ENCODE data around the gene TPH2.

Gene TPH2

GRCh38 chr12:72074065-72074464 lies 135.4 kb downstream of the TPH2 start:
- no peak overlapping the region for H3K9ac ChIP-seq (ENCODE audit: low read length)
- peaks cover 7% of the 10 kb centered on the region for H3K9me3 ChIP-seq (ENCODE audit: control insufficient read depth, low read length)
- DNase-seq (ENCODE audit: low read depth): no peak
- no peaks in the 10 kb centered on the region for H3K4me1 ChIP-seq (ENCODE audit: control insufficient read depth, insufficient read depth, low read length)
- H3K4me3 ChIP-seq (ENCODE audit: low read length): no peak overlapping the region
- H3K27me3 ChIP-seq (replicated peaks; ENCODE audit: control insufficient read depth, insufficient read depth, low read length): no peaks in the 10 kb centered on the region
- H3K36me3 ChIP-seq (ENCODE audit: control insufficient read depth, insufficient read depth, low read length, severe bottlenecking): no peaks in the 10 kb centered on the region

GRCh38 chr12:72074956-72075355 lies 136.3 kb downstream of the TPH2 start:
- no peaks in the 10 kb centered on the region for H3K4me1 ChIP-seq (ENCODE audit: control insufficient read depth, insufficient read depth, low read length)
- no peak overlapping the region for H3K9ac ChIP-seq (ENCODE audit: low read length)
- DNase-seq (ENCODE audit: low read depth): no peak
- H3K36me3 ChIP-seq (ENCODE audit: control insufficient read depth, insufficient read depth, low read length, severe bottlenecking): no peaks in the 10 kb centered on the region
- peaks cover 7% of the 10 kb centered on the region for H3K9me3 ChIP-seq (ENCODE audit: control insufficient read depth, low read length)
- no peaks in the 10 kb centered on the region for H3K27me3 ChIP-seq (replicated peaks; ENCODE audit: control insufficient read depth, insufficient read depth, low read length)
- no peak overlapping the region for H3K4me3 ChIP-seq (ENCODE audit: low read length)

- Histone ChIP-seq H3K27me3 (replicated peaks; ENCODE audit: control insufficient read depth, insufficient read depth, low read length) (no peaks in the 10 kb centered on the region), H3K4me1 (ENCODE audit: control insufficient read depth, insufficient read depth, low read length) (no peaks in the 10 kb centered on the region), H3K9me3 (ENCODE audit: control insufficient read depth, low read length) (peaks cover 7% of the 10 kb centered on the region), H3K9ac (ENCODE audit: low read length) (no peak overlapping the region), H3K36me3 (ENCODE audit: control insufficient read depth, insufficient read depth, low read length, severe bottlenecking) (no peaks in the 10 kb centered on the region), H3K4me3 (ENCODE audit: low read length) (no peak overlapping the region)
- no peak for DNase-seq (ENCODE audit: low read depth)
Measured at GRCh38 chr12:72075401-72075800, 136.8 kb downstream of the TPH2 start.

- DNase-seq (ENCODE audit: low read depth): no peak
- H3K9me3 ChIP-seq (ENCODE audit: control insufficient read depth, low read length): peaks cover 3% of the 10 kb centered on the region
- no peak overlapping the region for H3K4me3 ChIP-seq (ENCODE audit: low read length)
- H3K9ac ChIP-seq (ENCODE audit: low read length): no peak overlapping the region
- no peaks in the 10 kb centered on the region for H3K27me3 ChIP-seq (replicated peaks; ENCODE audit: control insufficient read depth, insufficient read depth, low read length)
- H3K36me3 ChIP-seq (ENCODE audit: control insufficient read depth, insufficient read depth, low read length, severe bottlenecking): no peaks in the 10 kb centered on the region
- H3K4me1 ChIP-seq (ENCODE audit: control insufficient read depth, insufficient read depth, low read length): no peaks in the 10 kb centered on the region
Measured at GRCh38 chr12:72075891-72076557, 137.4 kb downstream of the TPH2 start.

- Histone ChIP-seq H3K27me3 (replicated peaks; ENCODE audit: control insufficient read depth, insufficient read depth, low read length) (no peaks in the 10 kb centered on the region), H3K4me1 (ENCODE audit: control insufficient read depth, insufficient read depth, low read length) (no peaks in the 10 kb centered on the region), H3K36me3 (ENCODE audit: control insufficient read depth, insufficient read depth, low read length, severe bottlenecking) (no peaks in the 10 kb centered on the region), H3K4me3 (ENCODE audit: low read length) (no peak overlapping the region), H3K9me3 (ENCODE audit: control insufficient read depth, low read length) (no peaks in the 10 kb centered on the region), H3K9ac (ENCODE audit: low read length) (no peak overlapping the region)
- DNase-seq (ENCODE audit: low read depth): no peak
Measured at GRCh38 chr12:72076558-72076915, 137.9 kb downstream of the TPH2 start.

- no peaks in the 10 kb centered on the region for H3K9me3 ChIP-seq (ENCODE audit: control insufficient read depth, low read length)
- H3K4me3 ChIP-seq (ENCODE audit: low read length): no peak overlapping the region
- no peaks in the 10 kb centered on the region for H3K36me3 ChIP-seq (ENCODE audit: control insufficient read depth, insufficient read depth, low read length, severe bottlenecking)
- no peak for DNase-seq (ENCODE audit: low read depth)
- H3K4me1 ChIP-seq (ENCODE audit: control insufficient read depth, insufficient read depth, low read length): no peaks in the 10 kb centered on the region
- H3K9ac ChIP-seq (ENCODE audit: low read length): no peak overlapping the region
- no peaks in the 10 kb centered on the region for H3K27me3 ChIP-seq (replicated peaks; ENCODE audit: control insufficient read depth, insufficient read depth, low read length)
Measured at GRCh38 chr12:72077111-72077820, 138.6 kb downstream of the TPH2 start.

GRCh38 chr12:72081777-72082176 lies 143.1 kb downstream of the TPH2 start:
- H3K4me3 ChIP-seq (ENCODE audit: low read length): no peak overlapping the region
- no peaks in the 10 kb centered on the region for H3K4me1 ChIP-seq (ENCODE audit: control insufficient read depth, insufficient read depth, low read length)
- H3K36me3 ChIP-seq (ENCODE audit: control insufficient read depth, insufficient read depth, low read length, severe bottlenecking): no peaks in the 10 kb centered on the region
- H3K27me3 ChIP-seq (replicated peaks; ENCODE audit: control insufficient read depth, insufficient read depth, low read length): no peaks in the 10 kb centered on the region
- no peak overlapping the region for H3K9ac ChIP-seq (ENCODE audit: low read length)
- peak; percentile 8 for DNase-seq (ENCODE audit: low read depth)
- H3K9me3 ChIP-seq (ENCODE audit: control insufficient read depth, low read length): no peaks in the 10 kb centered on the region
